ENCODE measurements around the gene HPSE2.

GRCh38 chr10:98539578-98539977, 696.1 kb downstream of the HPSE2 start:
- TF ChIP-seq EZH2 (IDR thresholded peaks at IDR 0.05; ENCODE audit: low read depth): no peak
- TF ChIP-seq, protein P1, sequence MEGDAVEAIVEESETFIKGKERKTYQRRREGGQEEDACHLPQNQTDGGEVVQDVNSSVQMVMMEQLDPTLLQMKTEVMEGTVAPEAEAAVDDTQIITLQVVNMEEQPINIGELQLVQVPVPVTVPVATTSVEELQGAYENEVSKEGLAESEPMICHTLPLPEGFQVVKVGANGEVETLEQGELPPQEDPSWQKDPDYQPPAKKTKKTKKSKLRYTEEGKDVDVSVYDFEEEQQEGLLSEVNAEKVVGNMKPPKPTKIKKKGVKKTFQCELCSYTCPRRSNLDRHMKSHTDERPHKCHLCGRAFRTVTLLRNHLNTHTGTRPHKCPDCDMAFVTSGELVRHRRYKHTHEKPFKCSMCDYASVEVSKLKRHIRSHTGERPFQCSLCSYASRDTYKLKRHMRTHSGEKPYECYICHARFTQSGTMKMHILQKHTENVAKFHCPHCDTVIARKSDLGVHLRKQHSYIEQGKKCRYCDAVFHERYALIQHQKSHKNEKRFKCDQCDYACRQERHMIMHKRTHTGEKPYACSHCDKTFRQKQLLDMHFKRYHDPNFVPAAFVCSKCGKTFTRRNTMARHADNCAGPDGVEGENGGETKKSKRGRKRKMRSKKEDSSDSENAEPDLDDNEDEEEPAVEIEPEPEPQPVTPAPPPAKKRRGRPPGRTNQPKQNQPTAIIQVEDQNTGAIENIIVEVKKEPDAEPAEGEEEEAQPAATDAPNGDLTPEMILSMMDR (conservative IDR thresholded peaks at IDR 0.05): no peak

All from PC-9 (cell line).